Activated CD8-positive, alpha-beta memory T cell treated with anti-CD3 and anti-CD28 coated beads, Interleukin-2, amount 50 U/mL, for 4 hours (primary cell): Measurements from ENCODE around the gene FBLN1.
"Not testable (repeated sequence)": the region's sequence is repeated elsewhere in the genome, so short reads cannot be mapped to it uniquely, and the experiment has no call there.

Source experiments
- DNase-seq: peaks from one replicate; pipeline ENCODE4 v3.0.0-alpha.2; 2020

Gene FBLN1

GRCh38 chr22:45587638-45588505 lies 85.2 kb downstream of the FBLN1 start:
- no peak for DNase-seq

GRCh38 chr22:45589556-45589955 lies 86.9 kb downstream of the FBLN1 start:
- DNase-seq = no peak

GRCh38 chr22:45590262-45590661 lies 87.6 kb downstream of the FBLN1 start:
- DNase-seq = no peak

GRCh38 chr22:45591633-45592213 lies 89.0 kb downstream of the FBLN1 start:
- DNase-seq = not testable (repeated sequence)

- no peak for DNase-seq
Observed at GRCh38 chr22:45594123-45594941, 91.6 kb downstream of the FBLN1 start.

- DNase-seq = no peak
Observed at GRCh38 chr22:45597460-45598192, 94.9 kb downstream of the FBLN1 start.

- no peak for DNase-seq
Observed at GRCh38 chr22:45598596-45599217, 96.0 kb downstream of the FBLN1 start.

GRCh38 chr22:45599836-45600577 lies 97.3 kb downstream of the FBLN1 start:
- no peak for DNase-seq

GRCh38 chr22:45600790-45601730 lies 98.4 kb downstream of the FBLN1 start:
- no peak for DNase-seq

- no peak for DNase-seq
Observed at GRCh38 chr22:45602004-45602733, 99.5 kb downstream of the FBLN1 start.

- no peak for DNase-seq
Observed at GRCh38 chr22:45602824-45603595, 100.3 kb downstream of the FBLN1 start.

- no peak for DNase-seq
Observed at GRCh38 chr22:45603619-45604018, 100.9 kb downstream of the FBLN1 start.

- not testable (repeated sequence) for DNase-seq
Observed at GRCh38 chr22:45608045-45608444, 105.4 kb downstream of the FBLN1 start.

GRCh38 chr22:45608763-45609180 lies 106.1 kb downstream of the FBLN1 start:
- no peak for DNase-seq

- peak; percentile 26 for DNase-seq
Observed at GRCh38 chr22:45612451-45612901, 109.8 kb downstream of the FBLN1 start.

GRCh38 chr22:45612940-45613339 lies 110.3 kb downstream of the FBLN1 start:
- DNase-seq = no peak

- DNase-seq = no peak
Observed at GRCh38 chr22:45615364-45615763, 112.7 kb downstream of the FBLN1 start.

GRCh38 chr22:45616432-45616831 lies 113.7 kb downstream of the FBLN1 start:
- no peak for DNase-seq

- no peak for DNase-seq
Observed at GRCh38 chr22:45617948-45618347, 115.3 kb downstream of the FBLN1 start.
